ENCODE results near the gene CTCFL. TPM values are rescaled to one million over a fixed set of nuclear protein-coding genes. Genes with fewer than 3 reads are reported as not detected.

The CTCFL gene
- total and polyA plus RNA-seq, 3 donors from 2014 or later = 19.8 to 33.9 (median 24.8) TPM

GRCh38 chr20:57470666-57471495, 54.1 kb downstream of the CTCFL start:
- Histone ChIP-seq H3K4me1 (no peaks in the 10 kb centered on the region), H3K9me3 (no peaks in the 10 kb centered on the region), H3K27ac (no peak overlapping the region), H3K27me3 (no peaks in the 10 kb centered on the region), H3K4me3 (no peak overlapping the region), H3K36me3 (ENCODE audit: low read depth, missing control alignments) (no peaks in the 10 kb centered on the region)
- TF ChIP-seq CTCF (IDR thresholded peaks at IDR 0.05) (no peak), POLR2A (IDR thresholded peaks at IDR 0.05) (no peak)
- intact Hi-C loops (cut with DNase I; ENCODE audit: low total_unique reads) = no loop called here
- DNase-seq = no peak
- 70 to 79% methylated on average over 11 to 18 of the region's 18 CpGs for WGBS, 2 donors

GRCh38 chr20:57470212-57470522, 54.8 kb downstream of the CTCFL start:
- WGBS, 2 donors = 78 to 88% methylated on average over 9 of the region's 9 CpGs

GRCh38 chr20:57469418-57470211, 55.3 kb downstream of the CTCFL start:
- H3K4me1 ChIP-seq = no peaks in the 10 kb centered on the region
- H3K27me3 ChIP-seq = no peaks in the 10 kb centered on the region
- H3K36me3 ChIP-seq (ENCODE audit: low read depth, missing control alignments) = no peaks in the 10 kb centered on the region
- no peak overlapping the region for H3K4me3 ChIP-seq
- peak; percentile 22 for DNase-seq
- WGBS, 2 donors = 33 to 40% methylated on average over 17 of the region's 17 CpGs
- H3K27ac ChIP-seq = no peak overlapping the region
- intact Hi-C loops (cut with DNase I; ENCODE audit: low total_unique reads) = no loop called here
- H3K9me3 ChIP-seq = no peaks in the 10 kb centered on the region
- no peak for TF ChIP-seq POLR2A (IDR thresholded peaks at IDR 0.05)
- TF ChIP-seq CTCF (IDR thresholded peaks at IDR 0.05) = no peak

More at GRCh38 chr20:57470212-57470522, 54.8 kb downstream of the CTCFL start:
- intact Hi-C loops (cut with DNase I; ENCODE audit: low total_unique reads) = no loop called here
- no peaks in the 10 kb centered on the region for H3K36me3 ChIP-seq (ENCODE audit: low read depth, missing control alignments)
- H3K4me3 ChIP-seq = no peak overlapping the region
- no peak overlapping the region for H3K27ac ChIP-seq
- H3K4me1 ChIP-seq = no peaks in the 10 kb centered on the region
- TF ChIP-seq POLR2A (IDR thresholded peaks at IDR 0.05) = no peak
- no peak for TF ChIP-seq CTCF (IDR thresholded peaks at IDR 0.05)
- H3K27me3 ChIP-seq = no peaks in the 10 kb centered on the region
- no peak for DNase-seq
- H3K9me3 ChIP-seq = no peaks in the 10 kb centered on the region

- no peak for TF ChIP-seq CTCF (IDR thresholded peaks at IDR 0.05)
- no peak for TF ChIP-seq POLR2A (IDR thresholded peaks at IDR 0.05)
- DNase-seq = no peak
- Histone ChIP-seq H3K27ac (no peak overlapping the region), H3K4me1 (no peaks in the 10 kb centered on the region), H3K27me3 (no peaks in the 10 kb centered on the region), H3K36me3 (ENCODE audit: low read depth, missing control alignments) (no peaks in the 10 kb centered on the region), H3K9me3 (no peaks in the 10 kb centered on the region), H3K4me3 (no peak overlapping the region)
- intact Hi-C loops (cut with DNase I; ENCODE audit: low total_unique reads) = no loop called here
- WGBS, 2 donors = 76 to 81% methylated on average over 18 of the region's 18 CpGs
Observed at GRCh38 chr20:57468523-57469417, 56.2 kb downstream of the CTCFL start.
